K562 (cell line): Measurements from ENCODE around the gene SVBP. TPM values are rescaled to one million over a fixed set of nuclear protein-coding genes. Genes with fewer than 3 reads are reported as not detected.
A peak's percentile ranks its signal among the peaks of the same experiment; 100 is the strongest.

Experiments
- BACH1 ChIP-seq: fragments of 200-800 bp; sonication (Bioruptor generic); IDR thresholded peaks from 2 replicates; pipeline ENCODE4 v1.6.1; 2016; ENCODE audit warnings: missing genetic modification characterization, missing compliant biosample characterization
- CAMTA2 ChIP-seq: fragments of 250-450 bp; sonication (Bioruptor Pico); conservative IDR thresholded peaks from 2 replicates; pipeline ENCODE4 v1.5.1; 2022
- ESRRA ChIP-seq: fragments of 450-650 bp; IDR thresholded peaks from 2 replicates; pipeline ENCODE4 v1.6.1; 2014; ENCODE audit warnings: low read depth, mild to moderate bottlenecking, moderate library complexity, borderline replicate concordance
- FOXK2 ChIP-seq, 2 experiments: fragments of 450-650 bp; IDR thresholded peaks in 1 of 2; conservative IDR thresholded peaks in 1 of 2; 2 replicates each; pipeline ENCODE4 v1.6.1; 2016; ENCODE audit warnings: low read depth in 2 of 2, mild to moderate bottlenecking in 1 of 2
- HNRNPK ChIP-seq: fragments of 200-400 bp; formaldehyde crosslinking; IDR thresholded peaks from one replicate; pipeline ENCODE4 v1.6.1; 2018; ENCODE audit warnings: mild to moderate bottlenecking, low read depth, low read length; ENCODE audit not compliant: poor library complexity, severe bottlenecking
- ILF3 ChIP-seq: fragments of 450-650 bp; IDR thresholded peaks from 2 replicates; pipeline ENCODE4 v1.6.1; 2018; ENCODE audit warnings: antibody characterized with exemption, mild to moderate bottlenecking, moderate library complexity, borderline replicate concordance
- IRF2 ChIP-seq: sonication (generic); formaldehyde crosslinking; IDR thresholded peaks from 2 replicates; pipeline ENCODE4 v1.8.1; 2022; ENCODE audit warnings: mild to moderate bottlenecking, missing genetic modification reagents
- NCOA1 ChIP-seq: fragments of 450-650 bp; IDR thresholded peaks from 2 replicates; pipeline ENCODE4 v1.6.1; 2016; ENCODE audit warnings: low read depth
- NCOA6 ChIP-seq: fragments of 450-650 bp; IDR thresholded peaks from 2 replicates; pipeline ENCODE4 v1.6.1; 2017; ENCODE audit warnings: mild to moderate bottlenecking
- NFE2 ChIP-seq: IDR thresholded peaks from 2 replicates; pipeline ENCODE4 v1.6.1; 2014; ENCODE audit warnings: antibody characterized with exemption, low read depth
- NFIC ChIP-seq: fragments of 450-650 bp; IDR thresholded peaks from 2 replicates; pipeline ENCODE4 v1.6.1; 2017; ENCODE audit warnings: mild to moderate bottlenecking, inconsistent platforms
- PHF21A ChIP-seq: fragments of 450-650 bp; IDR thresholded peaks from 2 replicates; pipeline ENCODE4 v1.6.1; 2017; ENCODE audit warnings: low read depth, borderline replicate concordance
- PML ChIP-seq: IDR thresholded peaks from 2 replicates; pipeline ENCODE4 v1.6.1; 2012; ENCODE audit warnings: low read length, inconsistent platforms
- RBBP5 ChIP-seq: fragments of 200-600 bp; sonication (generic); IDR thresholded peaks from 2 replicates; pipeline ENCODE4 v1.6.1; 2012; ENCODE audit warnings: borderline replicate concordance, mild to moderate bottlenecking, low read length, control low read depth, inconsistent platforms; ENCODE audit not compliant: insufficient read depth, poor library complexity, severe bottlenecking
- RBM15 ChIP-seq: fragments of 200-400 bp; formaldehyde crosslinking; IDR thresholded peaks from 2 replicates; pipeline ENCODE4 v1.6.1; 2018; ENCODE audit warnings: mild to moderate bottlenecking, low read length, moderate library complexity; ENCODE audit not compliant: insufficient read depth
- SMAD1 ChIP-seq: fragments of 150-350 bp; IDR thresholded peaks from 2 replicates; pipeline ENCODE4 v1.6.1; 2014; ENCODE audit warnings: low read length, low read depth; ENCODE audit not compliant: partially characterized antibody
- SMAD3 ChIP-seq: fragments of 450-650 bp; formaldehyde crosslinking; conservative IDR thresholded peaks from 2 replicates; pipeline ENCODE4 v1.4.0; 2020; ENCODE audit warnings: mild to moderate bottlenecking
- SMARCA5 ChIP-seq: fragments of 450-650 bp; IDR thresholded peaks from 2 replicates; pipeline ENCODE4 v1.6.1; 2016
- SRSF7 ChIP-seq: fragments of 200-400 bp; formaldehyde crosslinking; optimal IDR thresholded peaks from 2 replicates; pipeline ENCODE3; 2017; ENCODE audit warnings: mild to moderate bottlenecking, low read depth, low read length
- TFAP4 ChIP-seq: sonication (generic); formaldehyde crosslinking; IDR thresholded peaks from 2 replicates; pipeline ENCODE4 v1.8.0; 2022; ENCODE audit warnings: missing genetic modification reagents, mild to moderate bottlenecking, moderate library complexity, borderline replicate concordance
- ZC3H4 ChIP-seq: sonication (generic); formaldehyde crosslinking; IDR thresholded peaks from 2 replicates; pipeline ENCODE4 v1.9.0; 2021; ENCODE audit warnings: missing genetic modification reagents, borderline replicate concordance
- ZNF133 ChIP-seq: fragments of 250-450 bp; sonication (Bioruptor Pico); IDR thresholded peaks from 2 replicates; pipeline ENCODE4 v1.4.0; 2020; ENCODE audit warnings: mild to moderate bottlenecking
- ZNF224 ChIP-seq: sonication (generic); formaldehyde crosslinking; IDR thresholded peaks from 2 replicates; pipeline ENCODE4 v1.8.0; 2022; ENCODE audit warnings: mild to moderate bottlenecking, missing genetic modification reagents
- ZNF253 ChIP-seq: fragments of 250-450 bp; sonication (Bioruptor Pico); conservative IDR thresholded peaks from 2 replicates; pipeline ENCODE4 v1.6.1; 2021; ENCODE audit warnings: mild to moderate bottlenecking
- ZNF436 ChIP-seq: fragments of 250-450, 450-650 bp; sonication (Bioruptor Pico); formaldehyde crosslinking; IDR thresholded peaks from 2 replicates; pipeline ENCODE4 v1.7.0; 2020; ENCODE audit warnings: mild to moderate bottlenecking
- polyA plus RNA-seq, 8 experiments: library from polyadenylated mRNA; depleted of rRNA in 4 of 8; stranded (reverse) in 5 of 8; unstranded in 3 of 8; fragments of >200 nt; fragmentation: Nextera tagmentation in 2 of 8; fragmentation: Illumina TruSeq in 1 of 8; extraction: Ambion mirVana in 2 of 8; extraction: Trizol in 1 of 8; gene quantifications; 2 replicates each; pipeline versions ENCODE4 v1.2.1 to v1.2.3, GENCODE V29; 2011 to 2014; ENCODE audit warnings: inconsistent platforms in 1 of 8, missing spikeins in 1 of 8
- total RNA-seq, 7 experiments: library from RNA; depleted of rRNA in 6 of 7; stranded (reverse); fragments of >200 nt in 6 of 7; fragmentation: Illumina TruSeq in 2 of 7; extraction: Trizol in 2 of 7; gene quantifications; 2 replicates each; pipeline versions ENCODE4 v1.2.1 to v1.2.3, GENCODE V29; 2011 to 2021; ENCODE audit warnings: low replicate concordance in 1 of 7
- TF ChIP-seq, protein P1 (sequence below): sonication (generic); formaldehyde crosslinking; IDR thresholded peaks from 2 replicates; pipeline ENCODE4 v1.9.0; 2022; ENCODE audit warnings: mild to moderate bottlenecking, missing genetic modification reagents
- TF ChIP-seq, protein P2 (sequence below): IDR thresholded peaks from 2 replicates; pipeline ENCODE4 v1.6.1; 2012; ENCODE audit warnings: low read depth, low read length, improper control_type of control experiment, borderline replicate concordance

SVBP gene
- total and polyA plus RNA-seq, 9 of the 15 experiments (the other 6 are each of a cell fraction or from before 2014, with no cell fraction given): 31.7 to 49.7 (median 40.0) TPM

DNA sequence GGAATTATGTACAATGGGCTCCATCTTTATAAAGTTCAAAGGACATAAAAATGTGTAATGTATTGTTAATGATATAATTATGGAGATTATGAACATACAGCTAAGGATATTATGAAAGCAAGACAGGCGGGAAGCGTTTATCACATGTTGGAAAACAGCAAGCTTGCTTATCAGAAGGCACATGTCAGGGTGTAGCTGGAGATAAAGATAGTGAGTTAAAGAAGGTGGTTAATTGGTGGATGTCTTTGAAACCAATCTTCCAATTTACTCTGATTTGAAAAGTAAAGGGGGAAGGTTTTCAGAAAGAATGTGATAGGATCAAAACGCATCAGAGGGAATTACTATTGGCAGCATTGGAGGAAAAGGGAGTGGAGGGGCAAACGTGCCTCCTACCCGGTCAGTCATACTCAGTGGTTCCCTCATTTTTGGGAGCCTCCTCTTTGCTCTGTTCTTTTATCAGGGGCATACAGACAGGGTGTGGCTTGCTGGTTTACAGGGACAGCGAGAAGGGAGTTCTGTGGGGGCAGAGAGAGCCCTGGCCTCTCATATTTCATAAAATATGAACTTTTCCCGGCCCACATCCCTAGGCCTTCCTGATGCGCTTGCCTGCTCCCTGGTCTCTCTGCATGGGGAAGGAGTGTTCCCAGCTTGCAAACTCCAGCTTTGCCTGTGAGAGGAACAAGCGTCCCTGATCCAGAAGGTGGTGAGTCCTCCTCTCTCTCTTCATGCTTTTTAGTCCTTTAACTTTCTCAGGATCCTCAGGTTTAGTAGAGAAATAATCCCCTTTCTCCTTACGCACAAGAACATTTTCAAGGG is 8.0 kb upstream of the SVBP start (continued):
- TF ChIP-seq FOXK2 (conservative IDR thresholded peaks at IDR 0.05 in 1 of 2, IDR thresholded peaks at IDR 0.05 in 1 of 2; ENCODE audit: low read depth in 2 of 2) (peak in 1 of 2 experiments; percentile 70; a peak in 2 of 4 replicates), IRF2 (CRISPR knock-in tag) (no peak), NCOA1 (peak; percentile 92), PHF21A (peak; percentile 48; the same call in 1 of the 2 replicates), RBM15 (no peak), CAMTA2 (no peak), ESRRA (0 out of 2 replicates have a peak, but pooled peaks have one; percentile 20), NCOA6 (peak; percentile 65; the same call in 1 of the 2 replicates), TFAP4 (peak; percentile 21; the same call in 1 of the 2 replicates), ZNF253 (CRISPR knock-in tag) (no peak), NFIC (peak; percentile 92), ZNF436 (CRISPR knock-in tag) (no peak), ZNF224 (no peak), HNRNPK (no peak), RBBP5 (peak; percentile 19), SMAD3 (CRISPR knock-in tag) (no peak), ZNF133 (CRISPR knock-in tag) (no peak), NFE2 (peak; percentile 15; the same call in 1 of the 2 replicates), SMAD1 (peak; percentile 48), SRSF7 (no peak), PML (peak; percentile 98), BACH1 (0 out of 2 replicates have a peak, but pooled peaks have one; percentile 14), SMARCA5 (no peak), ZC3H4 (CRISPR knock-in tag) (no peak), ILF3 (peak; percentile 52; the same call in 1 of the 2 replicates)
- TF ChIP-seq, protein P1, sequence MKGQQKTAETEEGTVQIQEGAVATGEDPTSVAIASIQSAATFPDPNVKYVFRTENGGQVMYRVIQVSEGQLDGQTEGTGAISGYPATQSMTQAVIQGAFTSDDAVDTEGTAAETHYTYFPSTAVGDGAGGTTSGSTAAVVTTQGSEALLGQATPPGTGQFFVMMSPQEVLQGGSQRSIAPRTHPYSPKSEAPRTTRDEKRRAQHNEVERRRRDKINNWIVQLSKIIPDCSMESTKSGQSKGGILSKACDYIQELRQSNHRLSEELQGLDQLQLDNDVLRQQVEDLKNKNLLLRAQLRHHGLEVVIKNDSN: no peak
- TF ChIP-seq, protein P2, sequence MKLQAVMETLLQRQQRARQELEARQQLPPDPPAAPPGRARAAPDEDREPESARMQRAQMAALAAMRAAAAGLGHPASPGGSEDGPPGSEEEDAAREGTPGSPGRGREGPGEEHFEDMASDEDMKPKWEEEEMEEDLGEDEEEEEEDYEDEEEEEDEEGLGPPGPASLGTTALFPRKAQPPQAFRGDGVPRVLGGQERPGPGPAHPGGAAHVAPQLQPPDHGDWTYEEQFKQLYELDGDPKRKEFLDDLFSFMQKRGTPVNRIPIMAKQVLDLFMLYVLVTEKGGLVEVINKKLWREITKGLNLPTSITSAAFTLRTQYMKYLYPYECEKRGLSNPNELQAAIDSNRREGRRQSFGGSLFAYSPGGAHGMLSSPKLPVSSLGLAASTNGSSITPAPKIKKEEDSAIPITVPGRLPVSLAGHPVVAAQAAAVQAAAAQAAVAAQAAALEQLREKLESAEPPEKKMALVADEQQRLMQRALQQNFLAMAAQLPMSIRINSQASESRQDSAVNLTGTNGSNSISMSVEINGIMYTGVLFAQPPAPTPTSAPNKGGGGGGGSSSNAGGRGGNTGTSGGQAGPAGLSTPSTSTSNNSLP: peak; percentile 66; the same call in 1 of the 2 replicates
